Fibroblast of lung (primary cell): ENCODE results near the gene HLA-DMA. TPM values are rescaled to one million over a fixed set of nuclear protein-coding genes. Genes with fewer than 3 reads are reported as not detected.

Experiments
- DNase-seq, 2 donors: peaks; one replicate each; pipeline versions ENCODE4 v3.0.0 to v3.0.0-alpha.2; 2010; ENCODE audit warnings: low read depth in 2 of 2
- H2AFZ ChIP-seq: 2 replicates; pipeline ENCODE4 v1.5.1; 2012; ENCODE audit warnings: low read length, control low read depth, inconsistent platforms
- H3K27ac ChIP-seq: 2 replicates; pipeline ENCODE4 v1.5.1; 2011; ENCODE audit warnings: low read length, control low read depth; ENCODE audit not compliant: insufficient read depth
- H3K27me3 ChIP-seq: 2 replicates; pipeline ENCODE4 v1.5.1; 2011; ENCODE audit warnings: mild to moderate bottlenecking, low read length; ENCODE audit not compliant: control insufficient read depth, insufficient read depth
- H3K36me3 ChIP-seq: 2 replicates; pipeline ENCODE4 v1.5.1; 2011; ENCODE audit warnings: low read length; ENCODE audit not compliant: control insufficient read depth, insufficient read depth
- H3K4me1 ChIP-seq: 2 replicates; pipeline ENCODE4 v1.5.1; 2011; ENCODE audit warnings: low read length; ENCODE audit not compliant: control insufficient read depth, insufficient read depth; ENCODE audit errors: extremely low read depth
- H3K4me2 ChIP-seq: 2 replicates; pipeline ENCODE4 v1.5.1; 2011; ENCODE audit warnings: low read length, control low read depth; ENCODE audit not compliant: insufficient read depth; ENCODE audit errors: extremely low read depth
- H3K4me3 ChIP-seq, 4 experiments: fragments of 200-600 bp in 1 of 4; sonication (generic) in 1 of 4; replicated peaks in 1 of 4; 2 replicates each; pipeline ENCODE4 v1.5.1; 2011 to 2016; ENCODE audit warnings: low read length in 4 of 4, low read depth in 3 of 4, mild to moderate bottlenecking in 3 of 4, control low read depth in 2 of 4, inconsistent platforms in 1 of 4, mixed read lengths in 1 of 4; ENCODE audit not compliant: insufficient read depth in 1 of 4; ENCODE audit errors: control extremely low read depth in 1 of 4
- H3K79me2 ChIP-seq: 2 replicates; pipeline ENCODE4 v1.5.1; 2012; ENCODE audit warnings: mild to moderate bottlenecking, low read length, inconsistent platforms; ENCODE audit not compliant: control insufficient read depth, insufficient read depth
- H3K9ac ChIP-seq: 2 replicates; pipeline ENCODE4 v1.5.1; 2011; ENCODE audit warnings: mild to moderate bottlenecking, low read length, control low read depth; ENCODE audit not compliant: insufficient read depth
- H3K9me3 ChIP-seq: 2 replicates; pipeline ENCODE4 v1.5.1; 2012; ENCODE audit warnings: low read depth, low read length; ENCODE audit not compliant: control insufficient read depth, insufficient read depth
- H4K20me1 ChIP-seq: 2 replicates; pipeline ENCODE4 v1.5.1; 2011; ENCODE audit warnings: low read length; ENCODE audit not compliant: control insufficient read depth, insufficient read depth; ENCODE audit errors: extremely low read depth
- CTCF ChIP-seq, 2 donors: IDR thresholded peaks in 1 of 2; conservative IDR thresholded peaks in 1 of 2; 1 replicate in 1 of 2; 2 replicates in 1 of 2; pipeline ENCODE4 v1.5.1; 2011 to 2012; ENCODE audit warnings: low read length in 2 of 2, control low read depth in 1 of 2, inconsistent platforms in 1 of 2, low read depth in 1 of 2, mild to moderate bottlenecking in 1 of 2
- EZH2 ChIP-seq: IDR thresholded peaks from 2 replicates; pipeline ENCODE4 v1.5.1; 2012; ENCODE audit warnings: low read length, control low read depth, mild to moderate bottlenecking; ENCODE audit errors: missing control alignments
- polyA plus RNA-seq, 2 donors: library from polyadenylated mRNA; depleted of rRNA in 1 of 2; stranded (reverse) in 1 of 2; unstranded in 1 of 2; fragments of >200 nt; gene quantifications; 2 replicates each; pipeline ENCODE4 v1.2.1, GENCODE V29; 2011 to 2012; ENCODE audit warnings: missing spikeins in 1 of 2
- total RNA-seq: library from RNA; depleted of rRNA; stranded (reverse); fragments of >200 nt; gene quantifications from 2 replicates; pipeline ENCODE4 v1.2.1, GENCODE V29; 2014

Gene HLA-DMA
- total and polyA plus RNA-seq, 2 donors (not counting 1 experiment from before 2014, with no cell fraction given), result 7.1 to 12.1 TPM

DNA sequence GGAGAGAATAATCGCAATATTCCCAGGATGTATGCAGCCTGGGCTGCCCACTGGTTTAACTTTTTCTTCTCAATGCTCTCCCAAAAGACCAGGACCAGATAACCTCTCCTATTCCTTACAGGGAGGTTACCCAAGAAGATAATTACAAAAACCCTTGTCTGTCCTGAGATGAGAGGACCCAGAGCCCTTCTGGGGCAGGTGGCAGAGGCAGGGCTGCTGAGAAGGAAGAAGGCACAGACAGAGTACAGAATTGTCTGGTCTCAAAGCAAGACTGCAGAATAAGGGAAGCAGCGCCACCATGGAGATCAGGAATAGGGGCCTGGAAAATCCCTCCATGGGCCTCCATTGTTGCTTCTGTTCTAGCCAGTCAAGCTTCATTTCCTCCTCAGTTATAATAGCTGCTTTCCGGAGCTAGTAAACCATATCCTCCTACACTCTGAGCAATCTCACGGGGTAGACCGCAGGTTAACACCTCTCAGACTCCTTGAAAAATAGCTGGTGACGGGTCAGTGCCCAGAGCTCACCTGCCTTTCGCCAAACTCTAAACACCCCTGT lies 11.6 kb downstream of the HLA-DMA start:
- Histone ChIP-seq H3K9me3 (no peaks in the 10 kb centered on the region), H3K79me2 (no peaks in the 10 kb centered on the region), H3K4me1 (peaks cover 4% of the 10 kb centered on the region), H3K9ac (no peak overlapping the region), H3K4me2 (no peak overlapping the region), H3K27ac (no peak overlapping the region), H4K20me1 (no peaks in the 10 kb centered on the region), H2AFZ (no peak overlapping the region), H3K27me3 (peaks cover 18% of the 10 kb centered on the region), H3K4me3 (no peak overlapping the region), H3K36me3 (no peaks in the 10 kb centered on the region)
- TF ChIP-seq CTCF (conservative IDR thresholded peaks at IDR 0.05 in 1 of 2, IDR thresholded peaks at IDR 0.05 in 1 of 2; ENCODE audit: low read depth in 1 of 2, low read length in 2 of 2) (no peak), EZH2 (no peak)
- DNase-seq, result no peak

DNA sequence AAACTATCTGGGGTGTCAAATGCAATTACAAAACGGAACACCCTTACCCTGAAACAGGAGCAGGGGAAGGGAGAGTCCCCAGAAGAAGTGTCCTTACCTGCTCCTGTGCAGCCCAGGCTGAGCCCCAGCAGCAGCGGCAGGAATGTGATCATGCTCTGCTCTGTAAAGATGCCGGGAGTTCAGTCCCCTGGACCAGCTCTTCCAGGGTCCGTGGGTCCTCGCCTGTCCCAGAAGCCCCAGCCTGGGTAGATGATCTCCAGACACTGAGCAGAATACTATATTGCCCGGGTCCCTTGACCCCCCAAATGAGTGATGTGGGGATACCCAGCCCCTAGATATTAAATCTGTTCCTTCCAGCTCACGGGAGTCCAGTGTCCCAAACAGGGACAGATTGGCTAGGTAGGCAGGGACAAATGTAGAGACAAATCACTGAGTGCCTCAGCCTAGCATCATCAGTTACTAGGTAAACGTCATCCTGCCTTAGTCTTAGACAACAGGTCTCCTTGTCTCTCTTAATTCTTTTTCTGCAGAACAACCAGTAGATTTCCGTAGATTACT lies 12.2 kb downstream of the HLA-DMA start, which contains the start of gene HLA-DMB:
Gene HLA-DMB (minus strand): TSS at position 373 of the 558 bp plus-strand sequence. CDS start 221 bp downstream, at position 152.
- Histone ChIP-seq H3K27me3 (peaks cover 20% of the 10 kb centered on the region), H3K27ac (no peak within 1 kb of the TSS), H3K36me3 (no peaks in the 10 kb centered on the region), H2AFZ (no peak within 1 kb of the TSS), H3K4me1 (peaks cover 4% of the 10 kb centered on the region), H4K20me1 (no peaks in the 10 kb centered on the region), H3K4me2 (peak within 1 kb of the TSS; percentile 0), H3K9me3 (no peaks in the 10 kb centered on the region), H3K9ac (no peak within 1 kb of the TSS), H3K4me3 (peak within 1 kb of the TSS in 1 of 4 experiments; percentile 40), H3K79me2 (no peaks in the 10 kb centered on the region)
- TF ChIP-seq CTCF (conservative IDR thresholded peaks at IDR 0.05 in 1 of 2, IDR thresholded peaks at IDR 0.05 in 1 of 2; ENCODE audit: low read depth in 1 of 2, low read length in 2 of 2), result no peak
- peak; percentile 64 for DNase-seq

DNA sequence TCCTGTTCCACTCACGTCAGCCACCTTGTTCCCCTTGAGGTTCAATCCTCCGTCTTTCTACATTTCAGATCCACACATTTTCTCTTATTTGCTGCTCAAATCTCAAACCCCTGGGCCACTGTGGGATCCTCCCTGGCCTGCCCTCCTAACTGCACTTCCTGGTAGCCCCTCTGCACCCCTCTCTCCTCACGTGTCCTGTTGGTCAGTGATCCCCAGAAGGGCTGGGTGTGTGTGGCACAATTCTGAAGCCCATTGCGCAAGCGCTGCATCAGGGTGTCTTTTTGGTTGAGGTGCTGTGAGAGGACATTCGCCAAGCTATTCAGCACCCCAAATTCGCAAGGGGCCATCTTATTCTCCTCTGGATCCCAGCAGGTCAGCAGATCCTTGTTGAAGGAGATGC lies 14.4 kb downstream of the HLA-DMA start:
- H4K20me1 ChIP-seq, result no peaks in the 10 kb centered on the region
- H3K4me2 ChIP-seq, result no peak overlapping the region
- H2AFZ ChIP-seq, result no peak overlapping the region
- no peak overlapping the region for H3K4me3 ChIP-seq
- TF ChIP-seq EZH2, result no peak
- no peak for TF ChIP-seq CTCF (conservative IDR thresholded peaks at IDR 0.05 in 1 of 2, IDR thresholded peaks at IDR 0.05 in 1 of 2; ENCODE audit: low read depth in 1 of 2, low read length in 2 of 2)
- no peak overlapping the region for H3K27ac ChIP-seq
- DNase-seq, result no peak
- no peaks in the 10 kb centered on the region for H3K36me3 ChIP-seq
- no peak overlapping the region for H3K9ac ChIP-seq
- H3K4me1 ChIP-seq, result no peaks in the 10 kb centered on the region
- H3K9me3 ChIP-seq, result no peaks in the 10 kb centered on the region
- H3K27me3 ChIP-seq, result peaks cover 26% of the 10 kb centered on the region
- H3K79me2 ChIP-seq, result no peaks in the 10 kb centered on the region
